GM23338 (cell line): ENCODE data around the gene RBMY1B.

Experiments
- CTCF ChIP-seq, 2 experiments: fragments of 200-600 bp in 1 of 2; sonication (generic) in 1 of 2; conservative IDR thresholded peaks; 2 replicates each; pipeline versions ENCODE4 v1.5.1 to v1.6.1; 2016 to 2017; ENCODE audit warnings: antibody characterized with exemption in 2 of 2, low read depth in 2 of 2, mild to moderate bottlenecking in 2 of 2, moderate library complexity in 1 of 2
- EZH2phosphoT487 ChIP-seq: fragments of 200-600 bp; sonication (generic); IDR thresholded peaks from one replicate; pipeline ENCODE4 v1.8.1; 2018; ENCODE audit warnings: antibody characterized with exemption; ENCODE audit not compliant: unreplicated experiment
- POLR2AphosphoS5 ChIP-seq: IDR thresholded peaks from 2 replicates; pipeline ENCODE4 v1.6.1; 2016; ENCODE audit warnings: antibody characterized with exemption, low read depth

GRCh38 chrY:21482967-21483366 is 28.2 kb upstream of the RBMY1B start:
- TF ChIP-seq CTCF (conservative IDR thresholded peaks at IDR 0.05; ENCODE audit: low read depth in 2 of 2) (no peak), POLR2AphosphoS5 (no peak), EZH2phosphoT487 (no peak)
